GM18868 (cell line): ENCODE measurements around the gene GRIK4.
"Not testable (repeated sequence)": the region's sequence is repeated elsewhere in the genome, so short reads cannot be mapped to it uniquely, and the experiment has no call there.

Experiments used
- ATAC-seq: cut with Tn5 transposase; IDR thresholded peaks from one replicate; pipeline ENCODE4 v1.9.1; 2021; ENCODE audit warnings: mild to moderate bottlenecking, moderate library complexity; ENCODE audit not compliant: unreplicated experiment

Gene GRIK4

GRCh38 chr11:120722524-120722923 is 211.0 kb downstream of the GRIK4 start:
- no peak for ATAC-seq

- no peak for ATAC-seq
These were observed 212.2 kb downstream of the GRIK4 start for GRCh38 chr11:120723751-120724150.

GRCh38 chr11:120727752-120728151 is 216.2 kb downstream of the GRIK4 start:
- no peak for ATAC-seq

- no peak for ATAC-seq
These were observed 223.5 kb downstream of the GRIK4 start for GRCh38 chr11:120735035-120735434.

- ATAC-seq, result no peak
These were observed 227.0 kb downstream of the GRIK4 start for GRCh38 chr11:120738516-120739046.

- ATAC-seq, result no peak
These were observed 228.2 kb downstream of the GRIK4 start for GRCh38 chr11:120739780-120740179.

GRCh38 chr11:120740380-120740779 is 228.8 kb downstream of the GRIK4 start:
- no peak for ATAC-seq

- ATAC-seq, result no peak
These were observed 232.8 kb downstream of the GRIK4 start for GRCh38 chr11:120744016-120744994.

- ATAC-seq, result no peak
These were observed 234.8 kb downstream of the GRIK4 start for GRCh38 chr11:120746376-120746775.

- ATAC-seq, result no peak
These were observed 235.5 kb downstream of the GRIK4 start for GRCh38 chr11:120746836-120747609.

- no peak for ATAC-seq
These were observed 236.6 kb downstream of the GRIK4 start for GRCh38 chr11:120747850-120748814.

- ATAC-seq, result no peak
These were observed 237.8 kb downstream of the GRIK4 start for GRCh38 chr11:120749395-120749794.

GRCh38 chr11:120750647-120751549 is 239.3 kb downstream of the GRIK4 start:
- no peak for ATAC-seq

GRCh38 chr11:120751550-120751949 is 240.0 kb downstream of the GRIK4 start:
- ATAC-seq, result no peak

- no peak for ATAC-seq
These were observed 241.1 kb downstream of the GRIK4 start for GRCh38 chr11:120752668-120753067.

GRCh38 chr11:120756931-120757330 is 245.4 kb downstream of the GRIK4 start:
- ATAC-seq, result no peak

- ATAC-seq, result no peak
These were observed 247.5 kb downstream of the GRIK4 start for GRCh38 chr11:120759046-120759445.

- ATAC-seq, result not testable (repeated sequence)
These were observed 254.2 kb downstream of the GRIK4 start for GRCh38 chr11:120765710-120766109.

- ATAC-seq, result no peak
These were observed 254.8 kb downstream of the GRIK4 start for GRCh38 chr11:120766318-120766717.
